GM21423 (cell line): ENCODE data around the gene ATP7A.
"Not testable (repeated sequence)": the region's sequence is repeated elsewhere in the genome, so short reads cannot be mapped to it uniquely, and the experiment has no call there.

Source experiments
- ATAC-seq: cut with Tn5 transposase; IDR thresholded peaks from one replicate; pipeline ENCODE4 v1.9.1; 2021; ENCODE audit warnings: mild to moderate bottlenecking, moderate library complexity; ENCODE audit not compliant: unreplicated experiment

ATP7A gene

GRCh38 chrX:78029663-78030062 lies 119.2 kb downstream of the ATP7A start:
- no peak for ATAC-seq

GRCh38 chrX:78035061-78035460 lies 124.6 kb downstream of the ATP7A start:
- no peak for ATAC-seq

DNA sequence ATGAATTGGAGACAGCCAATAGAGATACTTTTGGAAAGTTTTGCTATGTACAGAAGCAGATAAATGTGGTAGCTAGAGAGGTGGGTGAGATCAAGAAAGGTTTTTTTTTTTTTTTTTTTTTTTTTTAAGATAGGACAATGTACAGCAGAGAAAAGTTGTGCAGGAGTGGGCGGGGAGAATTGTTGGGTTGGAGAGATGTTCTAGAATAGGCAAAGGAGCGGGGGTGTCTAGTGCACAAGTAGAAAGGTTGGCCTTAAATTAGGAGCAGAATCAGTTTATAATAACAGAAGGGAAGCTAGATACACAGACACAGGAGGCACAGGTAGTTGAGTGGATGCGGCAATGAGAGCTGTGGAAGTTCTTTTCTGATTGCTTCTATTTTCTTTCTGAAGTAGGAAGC lies 127.4 kb downstream of the ATP7A start:
- ATAC-seq: no peak

DNA sequence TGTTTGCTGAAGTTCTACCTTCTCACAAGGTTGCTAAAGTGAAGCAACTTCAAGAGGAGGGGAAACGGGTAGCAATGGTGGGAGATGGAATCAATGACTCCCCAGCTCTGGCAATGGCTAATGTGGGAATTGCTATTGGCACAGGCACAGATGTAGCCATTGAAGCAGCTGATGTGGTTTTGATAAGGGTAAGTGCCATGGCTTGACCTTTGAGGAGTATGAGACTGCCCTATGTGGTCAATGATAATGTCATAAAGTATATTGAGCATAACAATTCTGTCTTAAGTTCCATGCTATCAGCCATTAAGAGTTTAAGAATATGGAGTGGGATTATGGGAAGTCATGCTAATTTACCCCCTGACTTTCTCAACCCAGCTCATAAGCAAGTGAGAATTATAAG lies 132.1 kb downstream of the ATP7A start:
- no peak for ATAC-seq

DNA sequence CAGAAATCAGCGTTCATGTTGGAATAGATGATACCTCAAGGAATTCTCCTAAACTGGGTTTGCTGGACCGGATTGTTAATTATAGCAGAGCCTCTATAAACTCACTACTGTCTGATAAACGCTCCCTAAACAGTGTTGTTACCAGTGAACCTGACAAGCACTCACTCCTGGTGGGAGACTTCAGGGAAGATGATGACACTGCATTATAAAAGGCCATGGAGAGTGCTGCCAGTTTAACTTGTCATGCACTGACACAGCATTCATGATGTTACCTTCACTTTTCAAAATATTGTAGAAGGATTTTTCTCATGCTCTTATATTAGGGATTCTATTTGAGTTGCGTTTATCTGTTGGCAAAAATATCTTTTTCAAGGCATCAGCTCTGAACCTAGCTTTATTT lies 135.9 kb downstream of the ATP7A start:
- ATAC-seq: no peak

- ATAC-seq: no peak
These were observed 137.6 kb downstream of the ATP7A start for GRCh38 chrX:78048052-78048451.

DNA sequence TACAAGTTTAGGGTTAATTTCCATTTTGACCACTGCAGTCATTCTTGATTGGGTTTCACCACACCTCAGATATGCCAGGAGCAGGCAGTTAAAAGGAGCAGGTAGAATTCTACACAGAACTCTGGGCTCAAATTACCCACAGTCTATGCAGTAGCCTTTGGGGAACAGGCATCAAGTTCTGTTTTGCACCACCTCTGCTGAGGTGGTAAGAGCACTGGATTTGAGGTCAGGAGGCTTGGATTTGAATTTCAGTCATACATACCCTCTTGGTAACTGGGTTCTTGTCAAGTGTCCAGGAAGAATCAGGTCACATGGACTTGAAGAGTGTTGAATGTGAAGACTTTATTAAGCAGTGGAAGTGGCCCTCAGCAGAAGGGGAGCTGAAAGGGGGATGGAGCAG lies 153.2 kb downstream of the ATP7A start:
- no peak for ATAC-seq

- no peak for ATAC-seq
These were observed 153.7 kb downstream of the ATP7A start for GRCh38 chrX:78064152-78064551.

DNA sequence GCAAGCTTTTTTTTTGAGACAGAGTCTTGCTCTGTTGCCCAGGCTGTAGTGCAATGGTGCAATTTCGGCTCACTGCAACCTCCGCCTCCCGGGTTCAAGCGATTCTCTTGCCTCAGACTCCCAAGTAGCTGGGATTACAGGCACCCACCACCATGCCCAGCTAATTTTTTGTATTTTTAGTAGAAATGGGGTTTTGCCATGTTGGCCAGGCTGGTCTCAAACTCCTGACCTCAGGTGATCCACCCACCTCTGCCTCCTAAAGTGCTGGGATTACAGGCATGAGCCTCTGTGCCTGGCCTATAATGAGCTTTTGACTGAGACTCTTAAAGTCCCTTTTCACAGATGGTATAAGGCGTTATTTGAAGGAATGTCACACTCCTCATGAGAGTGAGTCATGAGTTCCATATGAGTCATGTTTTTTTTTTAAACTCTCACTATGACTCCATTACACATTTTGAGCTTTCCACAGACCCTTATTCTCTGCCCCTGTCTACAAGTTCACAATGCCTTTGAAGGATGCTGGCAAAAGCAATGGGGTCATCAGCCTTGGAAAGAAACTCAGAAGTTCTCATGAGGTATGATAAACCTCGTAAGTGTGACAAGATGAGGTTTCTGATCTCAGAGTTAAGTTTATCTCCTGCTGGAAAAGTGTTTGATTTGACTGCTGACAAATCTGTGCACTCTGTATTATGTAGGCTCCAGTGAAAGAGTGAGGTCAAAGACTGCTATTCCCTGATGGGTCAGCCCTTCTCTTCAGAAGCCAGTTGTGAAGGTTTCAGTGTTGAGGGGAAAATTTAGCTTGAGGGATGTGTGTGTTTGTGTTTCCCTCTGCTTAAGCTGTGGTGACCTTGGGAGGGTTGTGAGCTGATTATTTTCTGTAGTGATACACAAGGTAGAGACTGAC lies 154.5 kb downstream of the ATP7A start:
- ATAC-seq: peak; percentile 70

GRCh38 chrX:78066110-78066509 lies 155.6 kb downstream of the ATP7A start:
- ATAC-seq: no peak

GRCh38 chrX:78071331-78071730 lies 160.8 kb downstream of the ATP7A start:
- no peak for ATAC-seq

DNA sequence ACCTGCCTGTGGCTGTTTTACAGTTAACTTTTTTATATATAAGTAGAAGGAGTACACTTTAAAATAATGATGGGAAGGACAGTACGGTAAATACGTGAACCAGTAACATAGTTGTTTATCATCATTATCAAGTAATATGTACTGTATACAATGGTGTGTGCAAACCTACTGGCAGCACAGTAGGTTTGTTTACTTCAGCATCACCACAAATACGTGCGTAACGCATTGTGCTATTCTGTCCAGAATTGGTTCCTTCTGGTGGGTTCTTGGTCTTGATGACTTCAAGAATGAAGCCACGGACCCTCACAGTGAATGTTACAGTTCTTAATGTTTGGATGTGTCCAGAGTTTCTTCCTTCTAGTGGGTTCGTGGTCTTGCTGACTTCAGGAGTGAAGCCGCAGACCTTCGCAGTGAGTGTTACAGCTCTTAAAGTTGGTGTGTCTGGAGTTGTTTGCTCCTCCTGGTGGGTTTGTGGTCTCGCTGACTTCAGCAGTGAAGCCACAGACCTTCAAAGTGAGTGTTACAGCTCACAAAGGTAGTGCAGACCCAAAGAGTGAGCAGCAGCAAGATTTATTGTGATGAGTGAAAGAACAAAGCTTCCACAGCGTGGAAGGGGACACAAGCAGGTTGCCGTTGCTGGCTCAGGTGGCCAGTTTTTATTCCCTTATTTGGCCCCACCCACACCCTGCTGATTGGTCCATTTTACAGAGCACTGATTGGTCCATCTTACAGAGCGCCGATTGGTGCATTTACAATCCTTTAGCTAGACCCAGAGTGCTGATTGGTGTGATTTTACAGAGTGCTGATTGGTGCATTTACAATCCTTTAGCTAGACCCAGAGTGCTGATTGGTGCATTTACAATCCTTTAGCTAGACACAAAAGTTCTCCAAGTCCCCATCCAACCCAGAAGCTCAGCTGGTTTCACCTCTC lies 162.9 kb downstream of the ATP7A start:
- not testable (repeated sequence) for ATAC-seq

DNA sequence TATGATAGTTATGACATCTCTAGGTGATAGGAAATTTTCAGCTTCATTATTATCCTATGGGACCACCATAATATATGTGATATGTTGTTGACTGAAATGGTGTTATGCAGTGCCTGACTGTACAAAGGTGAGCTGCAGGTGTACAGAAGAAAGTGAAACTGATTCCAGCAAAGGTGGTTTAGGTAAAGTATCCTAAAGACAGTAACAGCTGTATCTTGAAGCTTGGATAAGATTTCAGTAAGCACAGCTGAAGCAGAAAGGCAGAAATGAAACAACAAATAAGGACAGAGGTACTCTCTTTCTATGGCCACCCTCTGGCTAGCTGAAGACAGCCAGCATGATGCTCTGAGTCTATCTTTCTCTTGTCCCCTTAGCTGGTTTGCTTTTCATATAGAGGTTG lies 163.6 kb downstream of the ATP7A start:
- peak; percentile 53 for ATAC-seq

- ATAC-seq: no peak
These were observed 165.4 kb downstream of the ATP7A start for GRCh38 chrX:78075787-78076389.

DNA sequence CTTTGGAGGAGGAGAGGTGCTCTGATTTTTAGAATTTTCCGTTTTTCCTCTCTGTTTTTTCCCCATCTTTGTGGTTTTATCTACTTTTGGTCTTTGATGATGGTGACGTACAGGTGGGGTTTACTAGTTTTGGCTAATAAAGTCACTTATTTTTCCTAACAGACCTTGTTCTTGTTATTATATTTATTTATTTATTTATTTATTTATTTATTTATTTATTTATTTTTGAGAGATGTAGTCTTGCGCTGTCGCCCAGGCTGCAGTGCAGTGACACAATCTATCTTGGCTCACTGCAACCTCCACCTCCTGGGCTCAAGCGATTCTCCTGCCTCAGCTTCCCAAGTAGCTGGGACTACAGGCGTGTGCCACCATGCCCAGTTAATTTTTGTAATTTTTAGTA lies 170.9 kb downstream of the ATP7A start:
- not testable (repeated sequence) for ATAC-seq

DNA sequence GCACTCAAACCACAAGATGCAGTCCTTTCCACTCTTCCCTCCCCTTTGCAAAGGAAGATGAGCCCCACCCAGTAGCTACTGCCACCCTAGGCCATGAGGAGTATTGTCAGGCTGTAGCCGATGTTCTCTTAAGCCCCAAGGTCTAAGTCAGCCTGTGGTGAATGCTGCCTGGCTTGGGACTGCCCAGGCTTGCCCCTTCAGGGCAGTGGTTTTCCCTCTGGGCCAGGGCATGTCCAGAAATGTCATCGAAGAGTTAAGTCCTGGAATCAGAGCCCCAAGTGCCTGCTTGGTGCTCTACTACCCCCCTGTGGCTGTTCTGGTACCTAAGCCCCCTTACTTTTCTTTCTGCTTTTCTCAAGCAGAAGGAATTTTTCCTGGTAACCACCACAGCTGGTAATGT lies 181.8 kb downstream of the ATP7A start:
- ATAC-seq: peak; percentile 76

GRCh38 chrX:78098108-78098507 lies 187.6 kb downstream of the ATP7A start:
- no peak for ATAC-seq
